Testis (tissue), 2 donors: ENCODE results near the gene MYOT.

Experiments used
- CTCF ChIP-seq, 3 experiments: fragments of 450-650 bp in 2 of 3; fragments of 200-600 bp in 1 of 3; sonication (generic) in 1 of 3; IDR thresholded peaks; one replicate each; pipeline ENCODE4 v1.5.1; 2016 to 2019; ENCODE audit warnings: antibody characterized with exemption in 3 of 3, mild to moderate bottlenecking in 2 of 3, moderate library complexity in 1 of 3
- POLR2A ChIP-seq: fragments of 450-650 bp; IDR thresholded peaks from one replicate; pipeline ENCODE4 v1.6.1; 2017; ENCODE audit warnings: antibody characterized with exemption, mild to moderate bottlenecking, moderate library complexity

- TF ChIP-seq CTCF (IDR thresholded peaks at IDR 0.05) (no peak), POLR2A (no peak)
These were observed 28.9 kb downstream of the MYOT start for GRCh38 chr5:137896560-137896959.
